Measurements from ENCODE around the gene TASOR. TPM values are rescaled to one million over a fixed set of nuclear protein-coding genes. Genes with fewer than 3 reads are reported as not detected.
"Not testable (repeated sequence)": the region's sequence is repeated elsewhere in the genome, so short reads cannot be mapped to it uniquely, and the experiment has no call there.

The TASOR gene
- total and polyA plus RNA-seq, 2 experiments from 2014 or later = 9.3 to 64.0 TPM

DNA sequence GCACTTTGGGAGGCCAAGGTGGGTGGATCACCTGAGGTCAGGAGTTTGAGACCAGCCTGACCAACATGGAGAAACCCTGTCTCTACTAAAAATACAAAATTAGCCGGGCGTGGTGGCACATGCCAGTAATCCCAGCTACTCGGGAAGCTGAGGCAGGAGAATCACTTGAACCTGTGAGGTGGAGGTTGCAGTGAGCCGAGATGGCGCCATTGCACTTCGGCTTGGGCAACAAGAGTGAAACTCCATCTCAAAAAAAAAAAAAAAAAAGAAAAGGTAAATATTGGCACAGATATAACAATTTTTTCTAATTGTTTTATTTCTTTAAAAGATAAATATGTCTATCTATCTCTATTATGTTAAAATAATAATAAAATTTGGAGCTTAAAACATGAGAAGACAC, 24.3 kb upstream of the TASOR start:
- H4K20me1 ChIP-seq (ENCODE audit: insufficient read depth, poor library complexity, severe bottlenecking); H3K4me2 ChIP-seq; H2AFZ ChIP-seq; H3K27me3 ChIP-seq; H3K79me2 ChIP-seq; H3K4me1 ChIP-seq (ENCODE audit: insufficient read depth); H3K36me3 ChIP-seq (replicated peaks; ENCODE audit: insufficient read depth, low read depth); H3K4me3 ChIP-seq; H3K27ac ChIP-seq; DNase-seq (ENCODE audit: low spot score); H3K9me3 ChIP-seq (ENCODE audit: low read depth); H3K9me2 ChIP-seq (replicated peaks; ENCODE audit: insufficient read depth): not testable (repeated sequence)
- TF ChIP-seq, protein P1, sequence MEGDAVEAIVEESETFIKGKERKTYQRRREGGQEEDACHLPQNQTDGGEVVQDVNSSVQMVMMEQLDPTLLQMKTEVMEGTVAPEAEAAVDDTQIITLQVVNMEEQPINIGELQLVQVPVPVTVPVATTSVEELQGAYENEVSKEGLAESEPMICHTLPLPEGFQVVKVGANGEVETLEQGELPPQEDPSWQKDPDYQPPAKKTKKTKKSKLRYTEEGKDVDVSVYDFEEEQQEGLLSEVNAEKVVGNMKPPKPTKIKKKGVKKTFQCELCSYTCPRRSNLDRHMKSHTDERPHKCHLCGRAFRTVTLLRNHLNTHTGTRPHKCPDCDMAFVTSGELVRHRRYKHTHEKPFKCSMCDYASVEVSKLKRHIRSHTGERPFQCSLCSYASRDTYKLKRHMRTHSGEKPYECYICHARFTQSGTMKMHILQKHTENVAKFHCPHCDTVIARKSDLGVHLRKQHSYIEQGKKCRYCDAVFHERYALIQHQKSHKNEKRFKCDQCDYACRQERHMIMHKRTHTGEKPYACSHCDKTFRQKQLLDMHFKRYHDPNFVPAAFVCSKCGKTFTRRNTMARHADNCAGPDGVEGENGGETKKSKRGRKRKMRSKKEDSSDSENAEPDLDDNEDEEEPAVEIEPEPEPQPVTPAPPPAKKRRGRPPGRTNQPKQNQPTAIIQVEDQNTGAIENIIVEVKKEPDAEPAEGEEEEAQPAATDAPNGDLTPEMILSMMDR (IDR thresholded peaks at IDR 0.05; ENCODE audit: poor library complexity) = peak; percentile 5
- 93% methylated on average over 6 of the region's 6 CpGs for WGBS (ENCODE audit: low lambda C conversion rate, missing lambda C conversion rate)

GRCh38 chr3:56706629-56707028, 23.6 kb upstream of the TASOR start:
- no peaks in the 10 kb centered on the region for H3K79me2 ChIP-seq
- no peaks in the 10 kb centered on the region for H3K36me3 ChIP-seq (replicated peaks; ENCODE audit: insufficient read depth, low read depth)
- H3K9me2 ChIP-seq (replicated peaks; ENCODE audit: insufficient read depth) = no peaks in the 10 kb centered on the region
- no peaks in the 10 kb centered on the region for H4K20me1 ChIP-seq (ENCODE audit: insufficient read depth, poor library complexity, severe bottlenecking)
- H2AFZ ChIP-seq = no peak overlapping the region
- H3K4me1 ChIP-seq (ENCODE audit: insufficient read depth) = no peaks in the 10 kb centered on the region
- TF ChIP-seq EZH2 (IDR thresholded peaks at IDR 0.05; ENCODE audit: borderline replicate concordance) (no peak), EZH2phosphoT487 (IDR thresholded peaks at IDR 0.05; ENCODE audit: low read depth, severe bottlenecking, unreplicated experiment) (no peak)
- TF ChIP-seq, protein P1 (IDR thresholded peaks at IDR 0.05; ENCODE audit: poor library complexity) = no peak
- peaks cover 4% of the 10 kb centered on the region for H3K9me3 ChIP-seq (ENCODE audit: low read depth)
- no peaks in the 10 kb centered on the region for H3K27me3 ChIP-seq
- no peak overlapping the region for H3K4me3 ChIP-seq
- H3K4me2 ChIP-seq = no peak overlapping the region
- H3K27ac ChIP-seq = no peak overlapping the region
- no peak for DNase-seq (ENCODE audit: low spot score)

GRCh38 chr3:56704706-56705105, 21.6 kb upstream of the TASOR start:
- Histone ChIP-seq H3K9me3 (ENCODE audit: low read depth) (peaks cover 4% of the 10 kb centered on the region), H3K9me2 (replicated peaks; ENCODE audit: insufficient read depth) (no peaks in the 10 kb centered on the region), H3K4me3 (no peak overlapping the region), H3K4me2 (no peak overlapping the region), H3K27me3 (no peaks in the 10 kb centered on the region), H4K20me1 (ENCODE audit: insufficient read depth, poor library complexity, severe bottlenecking) (no peaks in the 10 kb centered on the region), H3K36me3 (replicated peaks; ENCODE audit: insufficient read depth, low read depth) (no peaks in the 10 kb centered on the region), H3K79me2 (no peaks in the 10 kb centered on the region), H3K4me1 (ENCODE audit: insufficient read depth) (no peaks in the 10 kb centered on the region), H3K27ac (no peak overlapping the region), H2AFZ (no peak overlapping the region)
- DNase-seq (ENCODE audit: low spot score) = no peak
- TF ChIP-seq, protein P1 (IDR thresholded peaks at IDR 0.05; ENCODE audit: poor library complexity) = no peak
- TF ChIP-seq EZH2 (IDR thresholded peaks at IDR 0.05; ENCODE audit: borderline replicate concordance) = no peak
- WGBS (ENCODE audit: low lambda C conversion rate, missing lambda C conversion rate) = 98% methylated on average over 3 of the region's 3 CpGs

Measured in hepatocyte (in vitro differentiated cells).